HG03097 (cell line): ENCODE data around the gene HJURP.

Experiments used
- ATAC-seq: cut with Tn5 transposase; IDR thresholded peaks from one replicate; pipeline ENCODE4 v1.9.1; 2021; ENCODE audit not compliant: unreplicated experiment, low FRiP score

Gene HJURP

DNA sequence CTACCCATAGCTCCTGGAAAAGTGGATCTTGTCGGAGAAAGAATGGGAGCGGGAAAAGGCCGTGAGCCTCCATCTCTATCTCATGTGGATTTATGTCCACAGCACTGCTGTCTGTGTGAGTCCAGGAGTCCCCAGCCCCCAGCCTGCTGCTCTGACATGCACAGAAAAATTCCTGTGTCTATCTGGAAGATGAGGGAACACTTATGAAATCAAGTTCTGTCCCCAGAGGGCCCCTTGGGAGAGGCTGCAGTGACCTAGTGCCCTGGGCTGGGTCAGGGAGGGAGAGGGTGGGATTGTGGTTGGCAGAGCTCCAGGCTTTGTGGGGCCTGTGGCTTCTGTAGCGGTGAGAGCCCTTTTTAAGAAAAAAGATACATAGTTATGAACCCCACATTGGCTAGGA, 37.6 kb downstream of the HJURP start:
- ATAC-seq: no peak

DNA sequence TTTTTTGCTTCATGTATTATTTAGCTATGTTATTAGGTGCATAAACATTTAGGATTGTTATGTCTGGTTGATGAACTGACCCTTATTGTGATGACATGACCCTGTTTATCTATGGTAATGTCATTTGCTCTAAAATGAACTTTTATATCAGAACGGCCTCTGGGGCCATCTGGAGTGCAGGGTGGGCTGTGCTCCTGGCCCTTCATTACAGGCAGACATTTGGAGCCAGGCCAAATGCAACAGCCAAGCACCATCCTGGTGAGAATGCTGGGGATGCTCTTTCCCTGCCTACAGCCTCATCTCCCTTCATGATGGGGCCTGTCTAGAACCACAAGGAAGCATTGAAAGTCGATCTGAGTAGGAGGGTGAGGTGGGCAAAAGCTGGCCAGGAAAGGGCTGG, 38.0 kb downstream of the HJURP start:
- ATAC-seq: no peak

GRCh38 chr2:233815861-233816260, 38.5 kb downstream of the HJURP start:
- no peak for ATAC-seq

GRCh38 chr2:233814056-233814835, 40.1 kb downstream of the HJURP start:
- no peak for ATAC-seq

DNA sequence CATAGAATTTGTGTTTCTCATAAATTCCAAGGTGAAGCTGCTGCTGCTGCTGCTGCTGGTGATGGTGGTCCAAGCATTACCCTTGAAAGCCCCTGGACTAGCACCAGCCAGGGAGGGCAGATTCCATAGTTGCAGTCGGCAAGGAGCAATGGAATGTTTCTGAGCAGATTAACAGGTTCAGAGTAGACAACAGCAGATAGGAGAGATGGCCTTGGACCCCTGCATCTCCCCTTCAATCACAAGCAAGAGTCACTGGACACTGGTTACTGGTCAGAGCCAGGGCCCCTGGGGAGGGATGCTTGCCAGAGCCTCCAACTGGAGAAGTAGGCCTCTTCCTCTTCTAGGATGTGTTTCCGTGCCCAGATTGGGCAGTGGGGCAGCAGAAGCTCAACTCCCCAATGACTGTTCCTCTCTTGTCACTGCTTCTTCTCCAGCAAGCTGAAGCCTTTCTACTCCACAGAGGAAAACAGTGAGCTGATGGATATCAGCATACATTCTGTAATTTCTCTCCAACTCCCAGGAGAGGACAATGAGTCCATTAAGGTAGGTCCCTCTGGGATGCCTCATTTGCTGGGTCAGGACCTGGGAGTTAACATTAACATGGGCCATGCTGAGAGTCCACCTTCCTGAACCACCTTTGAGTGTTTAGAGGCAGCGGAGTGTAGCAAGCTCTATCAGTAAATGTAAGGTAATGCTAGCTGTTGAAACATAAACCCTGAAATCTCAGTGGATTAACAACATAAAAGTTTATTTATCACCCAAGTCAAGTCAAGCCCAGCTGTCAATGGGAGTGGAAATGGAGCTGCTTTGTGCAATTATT, 40.9 kb downstream of the HJURP start:
- no peak for ATAC-seq

- no peak for ATAC-seq
These were observed 42.6 kb downstream of the HJURP start for GRCh38 chr2:233811732-233812131.

DNA sequence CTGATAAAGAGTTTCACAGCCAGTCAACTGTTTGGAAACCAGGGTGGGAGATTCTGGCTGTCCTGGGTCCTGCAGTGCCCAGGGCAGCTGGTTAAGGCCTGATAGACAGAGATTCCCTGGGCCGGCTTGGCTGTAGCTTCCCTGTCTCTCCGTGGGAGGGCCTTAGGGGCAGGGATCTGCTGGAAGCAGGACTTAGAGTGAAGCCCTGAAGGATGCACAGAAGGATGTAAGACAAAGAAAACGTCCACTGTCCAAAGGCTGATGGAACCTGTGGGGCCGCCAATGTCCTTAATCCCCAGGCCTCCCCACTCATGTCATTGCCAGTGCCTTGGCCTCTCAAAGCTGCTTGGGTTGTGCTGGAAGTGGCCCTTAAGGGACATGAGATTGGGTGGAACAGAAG, 43.2 kb downstream of the HJURP start:
- ATAC-seq: no peak

GRCh38 chr2:233810385-233810784, 44.0 kb downstream of the HJURP start:
- no peak for ATAC-seq

DNA sequence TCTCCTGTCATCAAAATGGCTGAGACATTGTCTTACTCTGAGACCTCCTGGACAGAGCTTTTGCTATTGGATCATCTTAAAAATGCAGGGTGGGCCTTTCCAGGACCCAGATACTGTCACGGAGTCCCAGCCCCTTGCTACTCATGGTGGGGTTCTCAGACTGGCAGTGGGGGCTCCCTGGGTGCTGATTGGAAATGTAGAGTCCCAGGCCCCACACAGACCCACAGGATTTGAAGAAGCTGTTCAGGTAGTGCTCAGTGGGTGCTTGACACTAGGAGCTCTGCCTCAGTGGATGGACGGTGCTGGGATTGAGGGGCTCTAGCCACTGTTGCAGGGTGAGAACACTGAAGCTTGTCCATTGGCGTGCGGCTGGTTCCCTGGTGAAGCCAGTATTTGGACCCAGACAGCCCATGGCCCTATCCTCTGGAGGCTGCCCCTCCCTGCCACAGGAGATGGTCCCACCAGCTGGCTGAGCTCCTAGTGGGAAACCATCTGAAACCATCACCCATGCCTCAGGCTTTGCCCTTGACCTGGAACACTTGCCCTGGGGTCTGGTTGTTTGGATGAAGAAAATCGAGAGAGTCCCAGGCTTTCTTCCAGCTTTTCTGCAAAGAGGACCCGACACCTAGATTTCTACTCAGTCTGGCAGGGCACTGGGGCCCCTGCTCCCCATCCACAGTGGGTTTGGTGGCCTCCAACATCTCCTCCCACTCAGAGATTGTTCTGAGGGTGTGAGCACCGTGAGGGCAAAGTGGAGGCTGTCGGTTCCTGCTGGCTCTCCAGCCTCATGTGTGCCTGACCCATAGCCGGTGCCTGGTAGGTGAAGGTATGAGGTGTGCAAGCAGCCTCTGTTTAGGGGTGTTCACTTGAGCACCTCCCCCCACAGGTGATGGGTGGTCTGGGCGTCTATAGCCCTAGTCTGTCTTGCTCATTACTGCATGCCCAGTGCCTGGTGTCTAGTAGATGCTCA, 46.1 kb downstream of the HJURP start:
- ATAC-seq: no peak

- no peak for ATAC-seq
These were observed 47.0 kb downstream of the HJURP start for GRCh38 chr2:233807215-233807865.

- no peak for ATAC-seq
These were observed 50.3 kb downstream of the HJURP start for GRCh38 chr2:233803994-233804393.

GRCh38 chr2:233803292-233803911, 50.9 kb downstream of the HJURP start:
- no peak for ATAC-seq

GRCh38 chr2:233802132-233802815, 52.1 kb downstream of the HJURP start:
- no peak for ATAC-seq

GRCh38 chr2:233801357-233802131, 52.8 kb downstream of the HJURP start:
- no peak for ATAC-seq

DNA sequence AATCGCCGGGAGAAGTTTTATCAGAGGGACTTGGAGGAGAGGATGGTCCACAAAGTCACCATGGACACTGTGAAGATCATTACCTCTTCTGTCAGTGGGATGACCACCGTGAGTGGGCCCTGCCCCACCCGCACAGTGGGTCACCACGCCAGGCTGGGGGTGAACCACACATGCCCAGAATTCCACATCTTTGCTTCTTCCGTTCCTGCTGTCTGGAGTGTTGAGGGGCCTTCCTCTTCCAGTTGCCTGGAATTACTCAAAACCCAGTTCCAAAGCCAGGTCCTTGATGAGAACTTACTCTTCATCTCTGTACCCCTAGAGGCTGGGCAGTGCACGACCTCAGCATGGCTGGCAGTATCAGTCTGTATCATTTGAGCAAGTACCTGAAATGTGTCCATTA, 54.1 kb downstream of the HJURP start:
- no peak for ATAC-seq

- ATAC-seq: no peak
These were observed 54.6 kb downstream of the HJURP start for GRCh38 chr2:233799716-233800115.

- ATAC-seq: no peak
These were observed 55.2 kb downstream of the HJURP start for GRCh38 chr2:233799087-233799665.
